GM12864 (cell line): ENCODE measurements around the gene C4BPA.

Experiments
- DNase-seq: peaks from one replicate; pipeline ENCODE4 v3.0.0-alpha.2; 2011; ENCODE audit warnings: low read depth
- H3K4me3 ChIP-seq: 2 replicates; pipeline ENCODE4 v1.5.1; 2011; ENCODE audit warnings: mild to moderate bottlenecking, low read depth, low read length, control low read depth
- TF ChIP-seq, protein P1 (sequence below): IDR thresholded peaks from 2 replicates; pipeline ENCODE4 v1.5.1; 2011; ENCODE audit warnings: low read depth, mild to moderate bottlenecking, moderate library complexity, low read length, control low read depth, inconsistent platforms; ENCODE audit errors: missing control alignments

Gene C4BPA

DNA sequence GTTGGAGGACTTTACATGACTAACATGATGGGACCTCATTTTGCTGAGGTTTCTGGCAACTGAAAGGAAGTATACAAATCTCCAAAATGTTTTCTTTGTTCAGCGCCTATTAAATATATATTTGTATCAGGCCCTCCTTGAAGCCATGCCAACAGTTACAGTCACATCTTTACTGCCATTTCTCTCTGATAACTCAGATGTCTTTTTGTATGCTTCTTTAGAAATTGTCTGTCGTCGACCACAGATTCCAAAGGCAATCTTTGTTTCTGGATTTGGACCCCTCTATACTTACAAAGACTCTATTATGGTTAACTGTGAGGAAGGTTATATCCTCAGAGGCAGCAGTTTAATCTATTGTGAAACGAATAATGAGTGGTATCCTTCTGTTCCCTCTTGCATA lies 69.4 kb downstream of the C4BPA start:
- TF ChIP-seq, protein P1, sequence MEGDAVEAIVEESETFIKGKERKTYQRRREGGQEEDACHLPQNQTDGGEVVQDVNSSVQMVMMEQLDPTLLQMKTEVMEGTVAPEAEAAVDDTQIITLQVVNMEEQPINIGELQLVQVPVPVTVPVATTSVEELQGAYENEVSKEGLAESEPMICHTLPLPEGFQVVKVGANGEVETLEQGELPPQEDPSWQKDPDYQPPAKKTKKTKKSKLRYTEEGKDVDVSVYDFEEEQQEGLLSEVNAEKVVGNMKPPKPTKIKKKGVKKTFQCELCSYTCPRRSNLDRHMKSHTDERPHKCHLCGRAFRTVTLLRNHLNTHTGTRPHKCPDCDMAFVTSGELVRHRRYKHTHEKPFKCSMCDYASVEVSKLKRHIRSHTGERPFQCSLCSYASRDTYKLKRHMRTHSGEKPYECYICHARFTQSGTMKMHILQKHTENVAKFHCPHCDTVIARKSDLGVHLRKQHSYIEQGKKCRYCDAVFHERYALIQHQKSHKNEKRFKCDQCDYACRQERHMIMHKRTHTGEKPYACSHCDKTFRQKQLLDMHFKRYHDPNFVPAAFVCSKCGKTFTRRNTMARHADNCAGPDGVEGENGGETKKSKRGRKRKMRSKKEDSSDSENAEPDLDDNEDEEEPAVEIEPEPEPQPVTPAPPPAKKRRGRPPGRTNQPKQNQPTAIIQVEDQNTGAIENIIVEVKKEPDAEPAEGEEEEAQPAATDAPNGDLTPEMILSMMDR, result no peak
- no peak overlapping the region for H3K4me3 ChIP-seq
- DNase-seq, result no peak

DNA sequence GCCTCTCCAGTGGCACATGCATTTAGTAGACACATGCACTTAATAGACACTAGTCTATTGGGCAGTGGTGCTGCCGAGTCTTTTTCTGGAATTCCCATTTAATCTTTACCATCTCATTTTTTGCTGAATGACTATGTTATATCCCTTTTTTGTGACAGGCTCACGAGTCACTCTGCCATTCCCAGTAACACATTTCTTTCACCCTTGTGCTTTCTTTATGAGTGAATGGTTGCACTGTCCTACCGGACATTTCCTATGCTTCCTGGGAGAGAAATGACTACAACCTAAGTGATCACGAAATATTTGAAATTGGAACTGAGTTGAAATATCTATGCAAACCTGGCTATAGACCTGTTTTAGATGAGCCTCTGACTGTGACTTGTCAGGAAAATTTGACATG lies 70.9 kb downstream of the C4BPA start:
- TF ChIP-seq, protein P1, result no peak
- no peak overlapping the region for H3K4me3 ChIP-seq
- no peak for DNase-seq

- no peak for DNase-seq
- TF ChIP-seq, protein P1, result no peak
- H3K4me3 ChIP-seq, result no peak overlapping the region
These were observed 75.0 kb downstream of the C4BPA start for GRCh38 chr1:207179036-207179435.

DNA sequence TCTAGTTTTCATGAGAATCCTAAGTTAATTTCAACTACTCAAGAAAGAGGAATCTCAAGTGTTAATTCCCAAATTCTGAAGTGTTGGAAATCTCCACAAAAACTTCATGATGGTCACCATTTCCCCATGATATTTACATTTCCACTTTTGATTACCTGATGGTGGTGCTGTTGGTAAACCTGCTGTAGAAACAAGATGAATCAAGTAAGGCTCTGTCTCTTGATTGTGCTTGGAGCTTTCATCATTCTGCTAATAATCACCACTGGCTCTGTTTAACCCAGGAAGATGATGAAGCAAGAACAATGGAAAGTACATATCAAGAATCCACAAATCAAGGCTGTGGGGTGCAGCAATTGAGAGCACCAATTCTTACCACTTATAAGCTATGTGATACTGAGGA lies 77.8 kb downstream of the C4BPA start:
- TF ChIP-seq, protein P1, result no peak
- H3K4me3 ChIP-seq, result no peak overlapping the region
- no peak for DNase-seq

DNA sequence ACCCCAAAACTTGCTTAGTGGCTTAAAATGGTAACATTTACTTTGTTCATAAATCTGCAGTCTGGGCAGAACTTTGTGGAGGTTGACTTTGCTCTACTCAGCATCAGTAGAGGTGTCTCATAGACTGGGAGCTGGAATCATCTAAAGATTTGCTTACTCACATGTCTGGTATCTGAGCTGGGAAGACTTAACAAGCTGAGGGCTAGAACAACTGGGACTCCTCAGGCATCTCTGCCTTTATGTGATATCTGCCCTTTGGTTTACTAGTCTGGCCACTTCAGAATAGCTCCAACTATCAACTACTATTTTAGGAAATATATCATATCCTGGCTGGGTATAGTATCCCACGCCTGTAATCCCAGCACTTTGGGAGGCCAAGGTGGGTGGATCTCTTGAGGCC lies 82.5 kb downstream of the C4BPA start:
- TF ChIP-seq, protein P1, result no peak
- H3K4me3 ChIP-seq, result no peak overlapping the region
- DNase-seq, result no peak

DNA sequence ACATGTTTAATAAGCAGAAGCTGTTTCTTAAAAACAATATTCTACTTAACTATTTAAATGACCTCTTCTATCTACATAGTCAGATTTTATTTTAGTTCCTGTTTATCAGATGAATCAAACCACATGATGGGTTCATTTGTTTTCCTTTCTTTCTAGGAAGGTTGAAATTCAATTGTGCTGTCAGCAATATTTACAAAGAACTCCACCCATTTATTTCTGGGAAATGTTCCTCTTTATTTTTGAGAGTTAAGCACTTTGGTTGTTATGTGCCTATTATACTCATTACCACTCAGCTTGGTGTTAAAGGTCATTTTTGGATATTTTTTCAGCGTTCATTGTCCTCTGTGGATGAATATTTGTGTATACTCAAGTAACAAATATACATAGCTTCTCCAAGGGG lies 84.9 kb downstream of the C4BPA start:
- DNase-seq, result no peak
- TF ChIP-seq, protein P1, result no peak
- H3K4me3 ChIP-seq, result no peak overlapping the region

- H3K4me3 ChIP-seq, result no peak overlapping the region
- no peak for DNase-seq
- TF ChIP-seq, protein P1, result no peak
These were observed 87.0 kb downstream of the C4BPA start for GRCh38 chr1:207191061-207191460.
